ENCODE measurements around the gene TRAFD1.

DNA sequence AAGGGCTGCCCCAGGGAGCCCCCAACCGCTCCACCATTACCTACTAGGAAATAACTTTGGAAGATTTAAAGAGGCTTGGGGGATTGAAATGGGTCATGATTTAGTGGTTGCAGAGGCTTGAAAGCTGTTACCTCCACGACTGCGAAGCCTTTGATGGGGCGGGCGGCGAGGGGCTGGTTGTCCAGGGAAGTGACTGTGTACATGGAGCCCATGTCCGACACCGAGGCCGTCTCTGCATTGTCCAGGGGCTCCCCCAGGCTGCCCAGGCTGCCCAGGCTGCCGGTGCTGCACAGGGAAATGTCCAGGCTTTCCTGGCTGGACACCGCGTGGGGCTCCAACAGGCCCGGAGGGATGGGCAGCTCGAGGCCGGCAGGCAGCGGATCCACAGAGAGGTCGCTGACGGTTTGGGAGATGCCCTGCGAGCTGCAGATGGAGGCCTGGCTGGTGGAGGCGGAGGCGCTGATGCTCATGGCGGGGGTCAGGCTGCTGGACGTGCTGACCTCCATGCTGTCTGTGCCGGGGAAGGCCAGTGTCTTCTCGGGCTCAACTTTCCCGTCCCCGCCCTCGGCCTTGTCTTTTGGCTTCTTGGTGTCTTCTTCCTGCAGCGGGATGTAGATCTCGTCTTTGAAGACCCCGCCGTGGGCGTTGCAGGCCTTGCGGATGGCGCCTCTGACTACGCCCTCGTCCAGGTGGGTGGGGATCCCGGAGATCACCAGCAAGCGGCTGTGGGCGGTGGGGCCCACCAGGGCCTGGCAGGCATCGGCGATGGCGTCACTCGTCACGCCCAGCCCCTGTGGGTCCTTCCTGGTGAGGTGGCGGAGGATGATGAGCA is 58.9 kb downstream of the TRAFD1 start:
- TF ChIP-seq EZH2 (IDR thresholded peaks at IDR 0.05) (no peak), EZH2phosphoT487 (IDR thresholded peaks at IDR 0.05) (no peak)
- TF ChIP-seq, protein P1, sequence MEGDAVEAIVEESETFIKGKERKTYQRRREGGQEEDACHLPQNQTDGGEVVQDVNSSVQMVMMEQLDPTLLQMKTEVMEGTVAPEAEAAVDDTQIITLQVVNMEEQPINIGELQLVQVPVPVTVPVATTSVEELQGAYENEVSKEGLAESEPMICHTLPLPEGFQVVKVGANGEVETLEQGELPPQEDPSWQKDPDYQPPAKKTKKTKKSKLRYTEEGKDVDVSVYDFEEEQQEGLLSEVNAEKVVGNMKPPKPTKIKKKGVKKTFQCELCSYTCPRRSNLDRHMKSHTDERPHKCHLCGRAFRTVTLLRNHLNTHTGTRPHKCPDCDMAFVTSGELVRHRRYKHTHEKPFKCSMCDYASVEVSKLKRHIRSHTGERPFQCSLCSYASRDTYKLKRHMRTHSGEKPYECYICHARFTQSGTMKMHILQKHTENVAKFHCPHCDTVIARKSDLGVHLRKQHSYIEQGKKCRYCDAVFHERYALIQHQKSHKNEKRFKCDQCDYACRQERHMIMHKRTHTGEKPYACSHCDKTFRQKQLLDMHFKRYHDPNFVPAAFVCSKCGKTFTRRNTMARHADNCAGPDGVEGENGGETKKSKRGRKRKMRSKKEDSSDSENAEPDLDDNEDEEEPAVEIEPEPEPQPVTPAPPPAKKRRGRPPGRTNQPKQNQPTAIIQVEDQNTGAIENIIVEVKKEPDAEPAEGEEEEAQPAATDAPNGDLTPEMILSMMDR (IDR thresholded peaks at IDR 0.05), result no peak
